Measurements from ENCODE around the gene OSBPL6.

OSBPL6 gene

GRCh38 chr2:178436662-178437061, 242.3 kb downstream of the OSBPL6 start:
- H3K4me3 ChIP-seq, result no peak overlapping the region
- in situ Hi-C loops (cut with MboI; ENCODE audit: low sequenced_read_pairs), result no loop called here
- H3K27me3 ChIP-seq (ENCODE audit: low read depth), result no peaks in the 10 kb centered on the region
- H3K9me3 ChIP-seq, result no peaks in the 10 kb centered on the region
- H3K36me3 ChIP-seq (replicated peaks), result peaks cover 78% of the 10 kb centered on the region
- H3K4me1 ChIP-seq, result no peaks in the 10 kb centered on the region
- DNase-seq (ENCODE audit: low spot score in 2 of 2), result no peak

DNA sequence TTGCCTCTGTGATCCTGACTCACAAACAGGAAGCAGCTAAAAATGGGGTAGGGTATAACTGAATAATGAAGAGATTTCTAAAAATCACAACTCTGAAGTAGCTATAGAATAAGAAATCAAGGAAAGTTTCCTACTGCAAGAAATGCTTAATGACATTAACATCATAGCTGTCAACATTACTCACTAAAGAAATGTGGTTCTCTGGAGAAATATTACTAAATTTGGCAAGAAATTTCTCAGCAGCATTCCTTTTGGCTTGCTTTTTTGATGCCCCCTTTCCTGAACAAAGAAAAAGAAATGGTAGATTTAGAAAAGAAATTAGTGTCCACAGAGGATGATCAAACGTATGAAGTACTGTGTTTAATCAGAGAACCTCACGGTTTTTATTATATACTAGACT, 247.1 kb downstream of the OSBPL6 start:
- H3K9me3 ChIP-seq, result no peaks in the 10 kb centered on the region
- peaks cover 79% of the 10 kb centered on the region for H3K36me3 ChIP-seq (replicated peaks)
- H3K4me3 ChIP-seq, result no peak overlapping the region
- no peaks in the 10 kb centered on the region for H3K27me3 ChIP-seq (ENCODE audit: low read depth)
- no peak for DNase-seq (ENCODE audit: low spot score in 2 of 2)
- no peaks in the 10 kb centered on the region for H3K4me1 ChIP-seq
- in situ Hi-C loops (cut with MboI; ENCODE audit: low sequenced_read_pairs), result no loop called here

DNA sequence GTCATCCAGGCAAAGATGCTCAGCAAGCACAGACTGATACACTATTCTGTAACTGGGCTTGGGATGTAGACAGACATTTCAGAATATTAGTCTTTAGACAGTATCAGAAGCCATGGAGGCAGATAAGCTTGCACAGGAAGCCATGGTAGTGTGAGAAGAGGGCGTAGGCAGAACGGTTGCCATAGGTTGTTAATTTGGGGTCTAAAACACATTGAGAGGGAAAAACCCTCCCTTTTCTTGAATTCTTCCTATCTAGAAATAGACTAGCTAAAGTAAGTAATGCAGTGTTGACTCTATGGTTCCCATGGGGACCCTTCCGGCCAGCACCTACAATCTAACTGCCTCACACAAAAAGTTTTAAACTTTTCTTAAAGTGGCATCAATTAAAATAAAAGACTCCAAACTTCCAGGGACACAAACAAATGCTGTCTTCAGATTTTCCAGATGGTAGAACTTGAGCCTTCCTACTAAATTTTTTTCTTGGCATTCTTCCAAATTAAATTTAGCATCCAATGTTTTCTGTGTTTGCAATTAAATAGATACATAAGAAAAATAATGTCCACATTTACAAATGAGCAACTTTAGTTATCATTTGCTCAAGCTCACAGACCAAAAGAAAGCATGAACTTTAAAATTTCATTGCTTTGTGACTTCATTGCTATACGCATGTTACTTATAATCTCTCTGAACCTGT, 254.8 kb downstream of the OSBPL6 start:
- Histone ChIP-seq H3K4me3 (peak overlapping the region; percentile 83), H3K36me3 (replicated peaks) (peaks cover 37% of the 10 kb centered on the region), H3K27me3 (ENCODE audit: low read depth) (no peaks in the 10 kb centered on the region), H3K4me1 (peaks cover 18% of the 10 kb centered on the region), H3K9me3 (no peaks in the 10 kb centered on the region)
- DNase-seq (ENCODE audit: low spot score in 2 of 2), result no peak
- in situ Hi-C loops (cut with MboI; ENCODE audit: low sequenced_read_pairs), result no loop called here

GRCh38 chr2:178449700-178450523, 255.6 kb downstream of the OSBPL6 start:
- in situ Hi-C loops (cut with MboI; ENCODE audit: low sequenced_read_pairs), result no loop called here
- H3K4me1 ChIP-seq, result peaks cover 18% of the 10 kb centered on the region
- no peaks in the 10 kb centered on the region for H3K9me3 ChIP-seq
- H3K27me3 ChIP-seq (ENCODE audit: low read depth), result no peaks in the 10 kb centered on the region
- peaks cover 29% of the 10 kb centered on the region for H3K36me3 ChIP-seq (replicated peaks)
- H3K4me3 ChIP-seq, result peak overlapping the region; percentile 83
- DNase-seq (ENCODE audit: low spot score in 2 of 2), result peak in 1 of 2 experiments; percentile 22

DNA sequence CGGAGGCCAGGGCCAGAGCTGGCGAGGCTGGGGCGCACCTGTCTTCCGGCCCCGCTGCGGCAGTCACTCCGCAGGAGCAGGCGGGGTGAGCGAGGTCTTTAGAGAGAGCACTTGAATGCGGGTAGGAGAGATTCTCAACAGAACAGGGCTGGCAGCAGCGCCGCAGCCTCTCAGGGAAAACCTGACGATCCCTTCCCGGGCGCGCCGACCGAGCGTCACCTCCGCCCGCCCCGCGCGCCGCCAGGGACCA, 256.1 kb downstream of the OSBPL6 start:
- Histone ChIP-seq H3K4me1 (peaks cover 18% of the 10 kb centered on the region), H3K36me3 (replicated peaks) (peaks cover 23% of the 10 kb centered on the region), H3K4me3 (peak overlapping the region; percentile 83), H3K27me3 (ENCODE audit: low read depth) (no peaks in the 10 kb centered on the region), H3K9me3 (no peaks in the 10 kb centered on the region)
- no peak for DNase-seq (ENCODE audit: low spot score in 2 of 2)
- in situ Hi-C loops (cut with MboI; ENCODE audit: low sequenced_read_pairs), result no loop called here

DNA sequence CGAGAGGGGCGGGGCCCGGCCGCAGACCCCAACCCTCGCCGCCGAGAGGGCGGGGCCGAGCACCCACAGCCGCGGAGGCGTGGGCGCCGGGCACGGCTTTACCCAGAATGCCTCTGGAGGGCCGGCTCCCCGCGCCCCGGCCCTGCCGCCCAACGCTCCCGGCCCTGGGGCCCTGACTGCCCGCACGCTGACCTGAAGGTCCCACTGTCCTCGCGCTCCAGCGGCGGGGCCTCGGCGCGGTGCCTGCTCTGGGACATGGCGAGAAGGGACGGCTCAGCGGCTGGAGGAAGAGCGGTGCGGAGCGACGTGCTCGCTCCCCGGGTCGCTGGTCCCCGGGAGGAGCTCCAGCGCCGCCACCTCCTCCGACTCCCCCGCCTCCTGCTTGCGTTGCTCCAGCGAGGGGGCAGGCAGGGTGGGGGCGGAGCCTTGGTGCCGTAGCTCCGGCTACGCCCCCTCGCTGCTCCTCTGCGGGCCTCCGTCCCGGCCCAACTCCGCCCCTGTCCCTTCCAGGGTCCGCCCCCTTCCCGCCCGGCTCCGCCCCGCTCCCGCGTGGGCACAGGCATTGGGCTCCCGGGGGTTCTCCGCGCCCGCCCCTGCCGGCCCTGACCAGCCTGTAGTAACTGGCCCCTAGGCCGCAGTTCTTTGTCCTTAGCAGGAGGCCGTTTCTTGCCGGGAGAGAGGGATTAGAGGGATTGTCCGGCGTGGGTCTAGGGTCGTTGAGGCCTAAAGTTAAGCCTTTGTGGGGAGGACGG, 256.6 kb downstream of the OSBPL6 start, which contains the start of the genes PJVK and PRKRA:
PJVK (plus strand) TSS at position 605 of the 752 bp plus-strand sequence. CDS start 2,032 bp downstream, outside the sequence.
PRKRA (minus strand) TSS at position 402 of the 752 bp plus-strand sequence; CDS start at position 257, 145 bp downstream.
- peak within 1 kb of the TSS; percentile 83 for H3K4me3 ChIP-seq
- peaks cover 18% of the 10 kb centered on the region for H3K36me3 ChIP-seq (replicated peaks)
- no peaks in the 10 kb centered on the region for H3K9me3 ChIP-seq
- DNase-seq (ENCODE audit: low spot score in 2 of 2), result peak; percentile 96 to 98
- no peaks in the 10 kb centered on the region for H3K27me3 ChIP-seq (ENCODE audit: low read depth)
- H3K4me1 ChIP-seq, result peaks cover 18% of the 10 kb centered on the region
- in situ Hi-C loops (cut with MboI; ENCODE audit: low sequenced_read_pairs), result no loop called here

GRCh38 chr2:178452334-178452733, 258.0 kb downstream of the OSBPL6 start:
- DNase-seq (ENCODE audit: low spot score in 2 of 2), result no peak
- H3K4me1 ChIP-seq, result peaks cover 18% of the 10 kb centered on the region
- H3K4me3 ChIP-seq, result no peak overlapping the region
- peaks cover 12% of the 10 kb centered on the region for H3K36me3 ChIP-seq (replicated peaks)
- no peaks in the 10 kb centered on the region for H3K27me3 ChIP-seq (ENCODE audit: low read depth)
- in situ Hi-C loops (cut with MboI; ENCODE audit: low sequenced_read_pairs), result no loop called here
- no peaks in the 10 kb centered on the region for H3K9me3 ChIP-seq
